ENCODE results near the gene EFCAB11. TPM values are rescaled to one million over a fixed set of nuclear protein-coding genes. Genes with fewer than 3 reads are reported as not detected.

EFCAB11 gene
- total and polyA plus RNA-seq, 9 of the 15 experiments (the other 6 are each of a cell fraction or from before 2014, with no cell fraction given) = 13.4 to 37.9 (median 17.4) TPM

DNA sequence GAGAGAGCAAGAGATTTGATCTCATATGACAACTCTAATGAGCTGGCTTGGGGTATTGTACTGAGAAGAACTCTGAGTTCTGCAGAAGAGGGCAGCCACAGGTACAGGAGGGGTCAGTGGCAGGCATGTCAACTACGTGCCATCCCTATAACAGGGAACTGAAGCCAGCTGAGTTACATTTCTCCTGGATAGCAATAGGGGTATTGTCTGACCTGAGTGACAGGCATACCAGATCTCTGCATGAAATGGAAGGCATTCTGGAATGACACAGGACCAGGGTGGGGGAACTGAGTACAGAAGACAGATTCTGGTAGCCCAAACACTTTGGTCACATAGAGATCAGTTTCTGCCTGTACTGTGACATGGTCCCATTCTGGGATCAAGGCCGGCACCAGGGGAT, 35.8 kb downstream of the EFCAB11 start:
- no peak overlapping the region for H3K4me3 ChIP-seq
- in situ Hi-C loops (cut with MboI) (loop anchor here (5.0 kb wide), 1 partner anchor 876 kb away; no protein-coding TSS in a partner anchor), intact Hi-C loops (cut with micrococcal nuclease) (loop anchor here (10.0 kb wide), 1 partner anchor 144 kb away; no protein-coding TSS in a partner anchor)
- no peaks in the 10 kb centered on the region for H3K36me3 ChIP-seq (ENCODE audit: control insufficient read depth, insufficient read depth, low read length)
- BruUV-seq (replicated peaks) = no TSS peak
- TF ChIP-seq PRMT5 (CRISPR knock-in tag; IDR thresholded peaks at IDR 0.05) (no peak), CBFA2T2 (conservative IDR thresholded peaks at IDR 0.05) (no peak), CREM (IDR thresholded peaks at IDR 0.05; ENCODE audit: low read depth) (no peak), BCOR (IDR thresholded peaks at IDR 0.05) (no peak), MAFF (IDR thresholded peaks at IDR 0.05; ENCODE audit: low read length) (no peak)
- H3K9me1 ChIP-seq (ENCODE audit: control insufficient read depth, insufficient read depth, low read length) = no peaks in the 10 kb centered on the region
- no peaks in the 10 kb centered on the region for H3K9me3 ChIP-seq (replicated peaks; ENCODE audit: control insufficient read depth, insufficient read depth, low read depth, low read length)
- 50% methylated on average over 1 of the region's 2 CpGs for WGBS (ENCODE audit: insufficient coverage, low coverage, missing lambda C conversion rate)
- POLR2A ChIA-PET = no interaction called here
- H3K27ac ChIP-seq (ENCODE audit: extremely low read depth, low read depth, low read length) = no peak overlapping the region
- no peaks in the 10 kb centered on the region for H3K27me3 ChIP-seq (ENCODE audit: control insufficient read depth in 2 of 2, insufficient read depth in 2 of 2, low read length in 2 of 2)
- ATAC-seq (no peak), FAIRE-seq (no peak), DNase-seq (ENCODE audit: extremely low read depth in 1 of 4, low spot score in 3 of 4) (no peak)
- no peaks in the 10 kb centered on the region for H3K4me1 ChIP-seq (replicated peaks in 1 of 2; ENCODE audit: control insufficient read depth in 2 of 2, insufficient read depth in 2 of 2, low read length in 2 of 2)
- no peak overlapping the region for H3K4me2 ChIP-seq (ENCODE audit: insufficient read depth, low read length)
- no peak overlapping the region for H2AFZ ChIP-seq (ENCODE audit: low read depth, low read length)
- H3K9ac ChIP-seq (ENCODE audit: insufficient read depth in 1 of 2, low read depth in 2 of 2, low read length in 2 of 2) = no peak overlapping the region
- no peaks in the 10 kb centered on the region for H4K20me1 ChIP-seq (replicated peaks; ENCODE audit: control insufficient read depth, insufficient read depth, low read length)
- H3K79me2 ChIP-seq (ENCODE audit: control insufficient read depth, insufficient read depth, low read length) = no peaks in the 10 kb centered on the region
- CTCF ChIA-PET (ENCODE audit: low intra/inter-chr PET ratio) = no interaction called here

DNA sequence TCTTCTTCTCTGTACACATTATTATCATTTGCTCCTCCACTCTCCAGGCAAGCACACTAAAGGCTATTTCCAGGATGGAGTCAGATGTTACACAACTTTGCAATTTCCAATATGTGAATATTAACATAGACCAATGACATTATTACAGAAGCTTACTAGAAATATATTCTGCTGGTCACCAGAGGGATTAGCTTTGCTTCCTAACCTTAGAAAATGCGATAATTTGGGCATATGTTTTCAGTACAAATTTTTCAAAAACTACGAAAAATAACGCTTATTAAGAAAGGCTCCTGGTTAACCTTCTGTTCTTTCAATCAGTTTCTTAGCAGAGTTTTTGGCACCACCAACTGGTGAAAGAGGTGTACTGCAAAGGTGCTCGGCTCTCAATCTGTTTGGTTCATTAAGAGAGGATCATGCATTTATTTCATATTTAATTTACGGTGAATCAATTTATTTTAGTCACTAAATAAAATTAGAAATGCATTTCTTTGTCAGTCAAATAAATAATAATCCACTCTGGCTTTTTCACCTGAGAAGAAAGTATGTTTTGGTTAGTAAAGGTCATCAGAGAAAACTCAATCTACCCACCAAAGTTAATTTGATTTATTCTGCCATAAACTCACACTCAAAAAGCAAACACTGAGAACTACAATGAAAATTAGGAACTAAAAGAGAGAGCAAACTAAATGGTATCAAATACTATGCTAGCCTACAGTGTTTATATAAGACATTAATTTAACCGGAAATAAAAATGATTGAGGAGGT, 39.2 kb downstream of the EFCAB11 start:
- in situ Hi-C loops (cut with MboI) = loop anchor here (5.0 kb wide), 1 partner anchor 873 kb away; no protein-coding TSS in a partner anchor
- TF ChIP-seq KAT7 (CRISPR knock-in tag; IDR thresholded peaks at IDR 0.05; ENCODE audit: borderline replicate concordance) (no peak), PYGO2 (tag; IDR thresholded peaks at IDR 0.05) (no peak), ARID2 (IDR thresholded peaks at IDR 0.05) (no peak), SMARCC2 (IDR thresholded peaks at IDR 0.05; ENCODE audit: low read depth) (no peak), KDM2B (CRISPR knock-in tag; IDR thresholded peaks at IDR 0.05) (no peak), TBP (optimal IDR thresholded peaks at IDR 0.05; ENCODE audit: low read depth, low read length) (no peak)
- TF ChIP-seq, protein P1, sequence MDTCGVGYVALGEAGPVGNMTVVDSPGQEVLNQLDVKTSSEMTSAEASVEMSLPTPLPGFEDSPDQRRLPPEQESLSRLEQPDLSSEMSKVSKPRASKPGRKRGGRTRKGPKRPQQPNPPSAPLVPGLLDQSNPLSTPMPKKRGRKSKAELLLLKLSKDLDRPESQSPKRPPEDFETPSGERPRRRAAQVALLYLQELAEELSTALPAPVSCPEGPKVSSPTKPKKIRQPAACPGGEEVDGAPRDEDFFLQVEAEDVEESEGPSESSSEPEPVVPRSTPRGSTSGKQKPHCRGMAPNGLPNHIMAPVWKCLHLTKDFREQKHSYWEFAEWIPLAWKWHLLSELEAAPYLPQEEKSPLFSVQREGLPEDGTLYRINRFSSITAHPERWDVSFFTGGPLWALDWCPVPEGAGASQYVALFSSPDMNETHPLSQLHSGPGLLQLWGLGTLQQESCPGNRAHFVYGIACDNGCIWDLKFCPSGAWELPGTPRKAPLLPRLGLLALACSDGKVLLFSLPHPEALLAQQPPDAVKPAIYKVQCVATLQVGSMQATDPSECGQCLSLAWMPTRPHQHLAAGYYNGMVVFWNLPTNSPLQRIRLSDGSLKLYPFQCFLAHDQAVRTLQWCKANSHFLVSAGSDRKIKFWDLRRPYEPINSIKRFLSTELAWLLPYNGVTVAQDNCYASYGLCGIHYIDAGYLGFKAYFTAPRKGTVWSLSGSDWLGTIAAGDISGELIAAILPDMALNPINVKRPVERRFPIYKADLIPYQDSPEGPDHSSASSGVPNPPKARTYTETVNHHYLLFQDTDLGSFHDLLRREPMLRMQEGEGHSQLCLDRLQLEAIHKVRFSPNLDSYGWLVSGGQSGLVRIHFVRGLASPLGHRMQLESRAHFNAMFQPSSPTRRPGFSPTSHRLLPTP (IDR thresholded peaks at IDR 0.05; ENCODE audit: borderline replicate concordance, extremely low read depth, insufficient read length) = no peak

More for the DNA sequence above, 39.2 kb downstream of the EFCAB11 start:
- POLR2A ChIA-PET = no interaction called here
- no peak overlapping the region for H3K9ac ChIP-seq (ENCODE audit: insufficient read depth in 1 of 2, low read depth in 2 of 2, low read length in 2 of 2)
- ATAC-seq (0 out of 3 replicates have a peak, but pooled peaks have one; percentile 58), FAIRE-seq (peak; percentile 74), DNase-seq (ENCODE audit: extremely low read depth in 1 of 4, low spot score in 3 of 4) (peak; percentile 32 to 56 (median 52))
- no peaks in the 10 kb centered on the region for H3K79me2 ChIP-seq (ENCODE audit: control insufficient read depth, insufficient read depth, low read length)
- CTCF ChIA-PET (ENCODE audit: low intra/inter-chr PET ratio) = interaction anchor here (0.7 to 1.7 kb wide), 4 partner anchors 135 to 1970 kb away, joined by 3 to 12 read pairs (median 4); no protein-coding TSS in a partner anchor
- H3K36me3 ChIP-seq (ENCODE audit: control insufficient read depth, insufficient read depth, low read length) = no peaks in the 10 kb centered on the region
- 17% methylated on average over 6 of the region's 6 CpGs for WGBS (ENCODE audit: insufficient coverage, low coverage, missing lambda C conversion rate)
- BruUV-seq (replicated peaks) = no TSS peak
- no peaks in the 10 kb centered on the region for H3K4me1 ChIP-seq (replicated peaks in 1 of 2; ENCODE audit: control insufficient read depth in 2 of 2, insufficient read depth in 2 of 2, low read length in 2 of 2)
- no peak overlapping the region for H3K4me2 ChIP-seq (ENCODE audit: insufficient read depth, low read length)
- no peaks in the 10 kb centered on the region for H3K27me3 ChIP-seq (ENCODE audit: control insufficient read depth in 2 of 2, insufficient read depth in 2 of 2, low read length in 2 of 2)
- no peaks in the 10 kb centered on the region for H4K20me1 ChIP-seq (replicated peaks; ENCODE audit: control insufficient read depth, insufficient read depth, low read length)
- no peak overlapping the region for H3K4me3 ChIP-seq
- no peak overlapping the region for H2AFZ ChIP-seq (ENCODE audit: low read depth, low read length)
- H3K9me1 ChIP-seq (ENCODE audit: control insufficient read depth, insufficient read depth, low read length) = no peaks in the 10 kb centered on the region
- intact Hi-C loops (cut with micrococcal nuclease) = loop anchor here (2.0 to 10.0 kb wide), 3 partner anchors 140 to 874 kb away; no protein-coding TSS in a partner anchor
- H3K9me3 ChIP-seq (replicated peaks; ENCODE audit: control insufficient read depth, insufficient read depth, low read depth, low read length) = no peaks in the 10 kb centered on the region
- no peak overlapping the region for H3K27ac ChIP-seq (ENCODE audit: extremely low read depth, low read depth, low read length)
